ENCODE results near the gene TERB1.
"Not testable (repeated sequence)": the region's sequence is repeated elsewhere in the genome, so short reads cannot be mapped to it uniquely, and the experiment has no call there.

TERB1 gene

DNA sequence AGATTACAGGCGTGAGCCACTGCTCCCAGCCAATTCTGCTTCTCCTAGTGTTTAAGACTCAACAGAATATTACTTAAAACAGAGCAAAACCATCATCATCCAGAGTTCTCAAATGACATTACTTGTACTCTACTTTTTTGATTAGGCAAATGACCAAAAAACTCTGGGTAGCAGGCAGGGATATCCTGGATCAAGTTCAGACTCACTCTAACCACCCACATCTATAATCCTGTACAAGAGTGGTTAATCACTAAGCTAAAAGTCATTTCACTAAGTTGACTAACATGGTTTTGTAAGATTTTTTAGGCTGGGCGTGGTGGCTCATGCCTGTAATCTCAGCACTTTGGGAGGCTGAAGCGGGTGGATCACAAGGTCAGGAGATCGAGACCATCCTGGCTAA is 22.6 kb upstream of the TERB1 start:
- DNase-seq (ENCODE audit: low read depth in 1 of 2, low spot score in 1 of 2) = no peak

DNA sequence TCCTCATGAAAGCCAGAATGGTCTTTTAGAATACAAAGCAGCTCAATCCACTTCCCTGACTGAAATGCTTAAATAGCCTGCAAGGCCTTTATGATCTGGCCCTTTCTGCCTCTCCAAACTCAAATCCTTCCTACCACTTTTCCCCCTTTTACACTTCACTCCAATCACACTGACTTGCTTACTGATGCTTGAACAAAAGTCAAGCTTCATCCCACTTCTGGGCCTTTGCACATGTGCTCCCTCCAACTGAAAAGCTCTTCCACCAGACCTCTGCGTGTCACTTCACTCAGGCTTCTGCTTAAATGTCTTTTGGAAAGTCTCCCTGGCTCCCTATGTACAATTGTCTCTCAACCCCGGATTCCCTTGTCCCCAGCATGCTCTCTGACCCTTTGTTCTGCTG is 13.3 kb upstream of the TERB1 start:
- no peak for DNase-seq (ENCODE audit: low read depth in 1 of 2, low spot score in 1 of 2)

DNA sequence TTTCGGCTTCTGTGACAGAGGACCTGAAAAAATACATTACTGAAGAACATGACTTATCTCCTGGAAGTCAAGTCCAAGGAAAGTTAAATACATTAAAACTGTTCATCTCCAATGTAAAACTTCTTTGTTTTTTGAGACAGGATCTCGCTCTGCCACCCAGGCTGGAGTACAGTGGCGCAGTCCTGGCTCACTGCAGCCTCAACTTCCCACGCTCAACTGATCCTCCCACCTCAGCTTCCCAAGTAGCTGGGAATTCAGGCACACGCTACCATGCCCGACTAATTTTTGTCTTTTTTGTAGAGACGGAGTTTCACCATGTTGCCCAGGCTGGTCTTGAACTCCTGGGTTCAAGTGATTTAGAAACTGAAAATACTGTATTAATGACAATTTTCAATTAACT is 9.7 kb upstream of the TERB1 start:
- no peak for DNase-seq (ENCODE audit: low read depth in 1 of 2, low spot score in 1 of 2)

DNA sequence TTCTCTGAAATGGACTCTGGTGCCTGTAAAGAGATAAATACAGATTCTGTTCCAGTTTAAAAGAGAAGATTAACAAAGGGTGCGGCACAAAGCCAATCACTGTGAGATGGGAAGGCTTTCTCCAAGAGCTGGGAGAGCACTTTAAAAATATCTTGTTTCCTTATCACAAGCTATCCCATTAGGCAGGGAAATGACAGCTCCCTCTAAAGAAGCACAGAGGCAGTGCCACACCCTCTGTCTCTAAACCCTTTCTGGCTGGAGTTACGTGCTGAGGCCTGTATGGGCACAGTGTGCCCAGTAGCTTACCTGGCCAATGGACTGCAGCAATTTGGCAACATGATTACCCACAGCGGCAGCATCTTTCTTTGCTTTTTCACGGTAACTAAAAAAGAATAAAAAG is 9.0 kb upstream of the TERB1 start:
- DNase-seq (ENCODE audit: low read depth in 1 of 2, low spot score in 1 of 2) = no peak

DNA sequence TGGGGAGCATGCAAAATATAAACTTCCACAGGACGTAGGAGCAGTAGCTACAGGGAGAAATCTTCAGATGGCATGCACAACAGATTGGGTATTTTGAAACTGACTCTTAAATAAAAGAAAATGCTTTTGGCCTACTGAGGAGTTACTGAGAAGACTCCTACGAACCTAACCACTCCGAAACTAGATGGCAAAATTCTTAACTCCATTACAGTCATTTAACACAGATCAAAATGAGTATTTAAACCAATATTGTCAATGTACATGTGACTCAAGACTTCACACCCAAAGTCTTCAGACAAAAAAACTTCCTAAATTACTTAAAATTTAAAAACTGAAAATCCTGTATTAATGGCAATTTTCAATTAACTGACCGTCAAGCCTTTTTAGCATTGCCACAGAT is 8.4 kb upstream of the TERB1 start:
- DNase-seq (ENCODE audit: low read depth in 1 of 2, low spot score in 1 of 2) = no peak

DNA sequence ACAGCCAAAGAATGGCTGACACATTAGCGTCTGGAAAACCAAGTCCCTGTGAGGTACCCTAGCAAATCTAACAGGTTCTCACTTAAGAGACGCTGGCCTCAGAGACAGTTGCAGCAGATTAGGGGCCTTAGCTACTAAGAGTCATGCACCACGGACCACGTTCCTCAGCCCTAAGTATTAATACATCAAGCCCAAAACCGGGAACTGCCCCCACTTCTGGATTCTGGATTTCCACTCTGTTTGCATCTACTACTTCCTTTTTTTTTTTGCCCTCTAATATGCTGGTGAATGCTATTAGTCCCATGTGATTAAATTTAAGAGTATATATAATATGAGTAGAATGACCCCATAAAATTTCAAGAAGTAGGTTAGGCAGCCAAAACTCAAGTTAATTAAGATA is 775 bp upstream of the TERB1 start:
- no peak for DNase-seq (ENCODE audit: low read depth in 1 of 2, low spot score in 1 of 2)

DNA sequence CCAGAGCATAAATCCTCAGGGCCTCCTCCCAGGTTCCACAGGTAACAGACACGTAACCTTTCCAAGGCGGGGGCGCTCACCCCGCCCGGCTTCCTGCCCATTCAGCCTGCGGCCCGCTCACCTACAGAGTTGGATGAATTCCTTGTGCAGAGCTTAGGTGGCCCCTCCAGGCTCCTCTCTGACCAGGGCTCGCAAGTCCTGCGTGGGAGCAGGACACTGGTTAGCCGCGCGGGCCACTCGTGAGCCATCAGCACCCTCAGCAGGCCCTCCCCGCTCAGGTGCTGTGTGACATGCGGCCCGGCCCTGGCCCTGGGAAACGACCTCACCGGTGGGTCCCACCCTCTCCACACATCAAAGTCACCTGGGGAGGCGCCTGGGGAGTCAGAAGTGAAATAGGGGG is 528 bp downstream of the TERB1 start:
- no peak for DNase-seq (ENCODE audit: low read depth in 1 of 2, low spot score in 1 of 2)

DNA sequence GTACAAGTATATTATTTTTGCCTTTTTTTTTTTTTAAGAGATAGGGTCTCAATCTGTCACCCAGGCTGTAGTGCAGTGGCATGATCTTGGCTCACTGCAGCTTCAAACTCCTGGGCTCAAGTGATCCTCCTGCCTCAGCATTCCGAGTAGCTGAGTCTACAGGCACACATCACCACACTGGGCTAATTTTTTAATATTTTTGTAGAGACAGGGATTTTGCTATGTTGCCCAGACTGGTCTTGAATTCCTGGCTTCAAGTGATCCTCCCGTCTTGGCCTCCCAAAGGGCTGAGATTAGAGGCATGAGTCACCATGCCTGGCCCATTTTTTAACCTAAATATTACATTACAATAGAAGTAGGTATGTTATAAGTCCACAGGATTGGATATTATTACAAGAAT is 3.2 kb downstream of the TERB1 start:
- DNase-seq (ENCODE audit: low read depth in 1 of 2, low spot score in 1 of 2) = no peak

DNA sequence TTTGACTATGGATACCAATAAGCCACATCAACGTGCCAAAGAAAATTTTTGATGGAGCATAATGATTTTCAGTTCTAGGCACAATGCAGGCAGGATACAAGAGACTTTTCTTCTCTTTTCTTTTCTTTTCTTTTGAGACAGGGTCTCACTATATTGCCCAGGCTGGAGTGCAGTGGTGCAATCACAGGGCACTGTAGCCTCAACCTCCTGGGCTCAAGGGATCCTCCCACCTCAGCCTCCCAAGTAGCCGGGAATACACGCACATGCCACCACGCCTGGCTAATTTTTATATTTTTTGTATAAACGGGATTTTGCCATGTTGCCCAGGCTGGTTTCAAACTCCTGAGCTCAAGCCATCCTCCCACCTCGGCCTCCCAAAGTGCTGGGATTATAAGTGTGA is 7.4 kb downstream of the TERB1 start:
- DNase-seq (ENCODE audit: low read depth in 1 of 2, low spot score in 1 of 2) = not testable (repeated sequence)

DNA sequence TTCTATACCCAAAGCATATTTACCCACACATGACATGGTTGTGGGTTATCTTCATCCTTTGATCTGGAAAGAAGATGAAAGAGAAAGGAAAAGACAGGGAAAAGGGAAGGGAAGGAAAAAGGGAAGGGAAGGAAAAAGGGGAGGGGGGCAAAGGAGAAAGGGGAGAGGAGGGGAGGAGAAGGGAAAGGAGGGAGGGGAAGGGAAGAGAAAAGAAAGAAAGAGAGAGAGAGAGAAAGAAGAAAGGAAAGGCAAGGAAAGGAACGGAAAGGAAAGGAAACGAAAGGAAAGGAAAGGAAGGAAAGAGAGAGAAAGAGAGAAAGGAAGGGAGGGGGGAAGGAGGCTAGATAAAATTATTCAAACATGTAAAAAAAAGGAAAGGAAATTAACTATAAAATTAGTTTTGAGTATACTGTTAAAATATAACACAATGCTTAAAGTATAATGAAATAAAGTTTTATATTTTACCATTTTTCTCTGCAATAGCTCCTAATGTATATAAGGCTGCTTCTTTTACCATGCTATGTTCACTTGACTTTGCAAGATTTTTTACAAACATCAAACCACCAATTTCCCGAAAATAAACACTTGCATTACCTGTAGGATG is 11.2 kb downstream of the TERB1 start:
- no peak for DNase-seq (ENCODE audit: low read depth in 1 of 2, low spot score in 1 of 2)

DNA sequence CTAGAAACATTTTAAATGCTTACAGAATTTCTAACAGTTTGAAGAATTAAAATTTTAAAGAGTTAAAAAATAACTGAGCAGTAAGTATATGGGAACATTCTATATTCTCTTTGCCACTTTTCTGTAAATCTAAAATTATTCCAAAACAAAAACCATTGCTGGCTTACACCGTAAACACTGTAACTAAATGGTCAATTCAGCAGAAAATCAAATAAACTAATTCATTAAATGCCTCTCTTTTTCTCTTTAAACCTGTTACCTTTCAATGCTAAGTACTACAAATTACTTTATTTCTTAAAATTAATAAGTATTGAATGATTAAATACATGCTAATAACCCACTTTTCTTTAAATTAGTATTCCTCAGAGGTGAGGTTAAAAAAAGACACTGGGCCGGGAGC is 14.0 kb downstream of the TERB1 start:
- no peak for DNase-seq (ENCODE audit: low read depth in 1 of 2, low spot score in 1 of 2)

DNA sequence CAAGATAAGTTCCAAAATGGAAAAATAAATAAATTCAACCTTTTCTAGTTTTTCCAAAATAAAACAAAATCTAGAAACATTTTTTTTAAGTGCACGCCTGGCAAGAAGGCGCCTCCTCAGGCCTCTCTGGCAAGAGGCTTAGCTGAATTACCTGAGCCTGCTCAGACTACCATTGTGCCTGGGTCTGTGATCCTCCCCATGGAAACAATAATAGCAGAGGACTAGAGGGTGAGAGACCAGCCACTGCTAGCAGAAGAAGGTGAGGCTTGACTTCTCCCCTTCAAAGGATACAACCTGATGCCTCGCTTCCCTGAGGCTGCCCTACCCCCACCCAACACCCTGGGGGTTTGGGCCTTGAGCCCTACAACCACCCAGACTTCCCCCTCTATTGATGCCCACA is 14.8 kb downstream of the TERB1 start:
- DNase-seq (ENCODE audit: low read depth in 1 of 2, low spot score in 1 of 2) = no peak

DNA sequence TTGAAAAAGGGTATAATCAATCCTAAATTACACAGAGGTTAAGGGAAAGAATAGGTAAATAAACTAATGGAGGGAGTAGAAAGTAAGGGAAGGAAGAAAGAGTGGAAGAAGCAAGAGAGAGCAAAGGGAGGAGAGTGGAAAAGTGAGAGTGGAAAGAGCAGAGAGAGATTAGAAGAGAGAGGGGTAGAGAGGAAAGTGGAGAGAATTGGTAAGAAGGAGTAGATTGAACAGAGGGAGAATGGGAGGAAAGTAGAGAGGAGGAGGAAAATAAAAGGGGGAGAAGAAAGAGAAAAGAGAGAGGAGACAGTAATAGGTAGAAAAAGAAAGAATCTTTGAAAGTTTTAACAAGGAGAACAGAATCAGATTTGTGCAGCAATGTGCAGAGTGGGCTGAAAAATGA is 24.9 kb downstream of the TERB1 start:
- DNase-seq (ENCODE audit: low read depth in 1 of 2, low spot score in 1 of 2) = no peak

DNA sequence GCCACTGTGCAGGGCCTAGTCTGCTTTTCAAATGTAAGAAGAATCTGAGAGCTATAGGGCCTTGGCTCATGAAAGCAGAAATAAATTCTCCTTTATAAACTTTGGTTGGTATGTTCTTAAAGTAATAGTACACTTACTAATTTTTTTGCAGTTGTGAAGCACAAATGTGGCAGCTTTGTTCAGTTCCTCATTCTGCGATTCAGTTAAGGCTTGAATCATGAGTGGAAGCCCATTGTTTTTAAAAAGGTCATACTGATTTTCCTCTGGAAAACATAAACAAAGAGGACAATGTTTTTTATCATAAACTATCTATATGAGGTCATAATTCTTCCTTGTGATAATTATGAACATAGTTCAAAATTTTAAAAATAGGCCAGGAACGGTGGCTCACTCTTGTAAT is 26.4 kb downstream of the TERB1 start:
- no peak for DNase-seq (ENCODE audit: low read depth in 1 of 2, low spot score in 1 of 2)

DNA sequence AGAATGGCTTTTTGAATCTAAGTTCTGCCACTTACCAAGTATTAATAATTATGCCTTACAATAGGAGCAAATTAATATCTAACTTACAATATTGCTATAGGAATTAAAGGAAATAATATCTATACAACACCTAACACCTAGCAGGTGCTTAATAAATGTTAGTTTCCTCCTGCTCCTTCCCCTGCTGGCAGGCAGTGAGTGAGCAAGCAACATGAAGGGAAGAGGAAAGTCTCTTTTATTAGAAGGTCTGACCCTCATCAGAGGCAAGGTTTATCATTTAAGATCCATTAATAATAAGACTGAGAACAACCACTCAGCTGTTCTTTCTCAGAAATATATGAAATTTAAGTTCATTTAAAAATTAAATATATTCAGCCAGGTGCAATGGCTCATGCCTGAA is 43.3 kb downstream of the TERB1 start:
- DNase-seq (ENCODE audit: low read depth in 1 of 2, low spot score in 1 of 2) = no peak

DNA sequence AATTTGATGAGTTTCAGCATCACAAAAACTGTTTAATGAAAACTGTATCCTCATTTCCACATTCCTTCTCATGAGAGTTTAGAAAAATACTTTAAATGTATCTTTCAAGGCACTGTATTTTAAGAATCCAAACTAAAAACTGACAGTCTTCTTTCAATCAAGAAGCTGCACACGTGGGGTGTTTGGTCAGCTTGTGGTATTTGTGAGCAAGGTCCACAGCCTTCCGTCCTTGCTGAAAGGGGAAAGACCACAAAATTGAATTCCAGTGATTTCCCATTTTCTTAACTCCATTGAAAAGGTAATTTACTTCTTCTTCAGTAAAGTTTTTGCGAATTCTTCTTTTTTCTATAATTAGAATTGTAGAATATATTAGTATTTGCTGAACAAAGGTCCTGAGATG is 46.6 kb downstream of the TERB1 start:
- no peak for DNase-seq (ENCODE audit: low read depth in 1 of 2, low spot score in 1 of 2)

DNA sequence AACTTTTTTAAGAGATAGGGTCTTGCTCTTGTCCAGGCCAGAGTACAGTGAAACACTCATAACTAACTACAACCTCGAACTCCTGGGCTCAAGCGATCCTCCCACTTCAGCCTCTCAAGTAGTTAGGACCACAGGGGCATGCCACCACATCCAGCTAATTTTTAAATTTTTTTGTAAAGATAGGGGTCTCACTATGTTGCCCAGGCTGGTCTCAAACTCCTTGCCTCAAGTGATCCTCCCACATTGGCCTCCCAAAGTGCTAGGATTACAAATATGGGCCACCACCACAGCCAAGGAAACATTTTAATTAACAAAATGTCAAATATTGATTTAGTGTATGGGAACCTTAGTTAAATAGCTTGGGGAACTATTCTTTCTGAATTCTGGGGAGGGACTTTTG is 47.2 kb downstream of the TERB1 start:
- no peak for DNase-seq (ENCODE audit: low read depth in 1 of 2, low spot score in 1 of 2)

DNA sequence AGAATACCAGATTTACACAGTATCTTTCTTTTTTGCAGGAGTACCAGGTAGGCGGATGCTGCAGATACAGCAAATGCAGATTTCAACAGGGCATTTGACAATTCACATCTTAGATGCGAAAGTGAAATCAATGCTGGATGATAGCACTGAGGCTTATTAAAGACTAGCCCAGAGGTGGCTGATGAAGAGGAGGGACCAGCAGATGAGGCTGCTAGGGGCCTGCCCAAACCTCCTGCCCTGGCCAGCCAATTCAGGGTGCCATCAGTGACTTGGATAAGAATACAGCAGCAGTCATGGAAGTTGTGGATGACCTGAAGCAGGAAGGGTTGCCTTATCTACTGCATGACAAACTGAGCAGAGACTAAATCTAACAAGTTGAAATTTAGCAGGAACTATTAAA is 48.4 kb downstream of the TERB1 start:
- no peak for DNase-seq (ENCODE audit: low read depth in 1 of 2, low spot score in 1 of 2)

DNA sequence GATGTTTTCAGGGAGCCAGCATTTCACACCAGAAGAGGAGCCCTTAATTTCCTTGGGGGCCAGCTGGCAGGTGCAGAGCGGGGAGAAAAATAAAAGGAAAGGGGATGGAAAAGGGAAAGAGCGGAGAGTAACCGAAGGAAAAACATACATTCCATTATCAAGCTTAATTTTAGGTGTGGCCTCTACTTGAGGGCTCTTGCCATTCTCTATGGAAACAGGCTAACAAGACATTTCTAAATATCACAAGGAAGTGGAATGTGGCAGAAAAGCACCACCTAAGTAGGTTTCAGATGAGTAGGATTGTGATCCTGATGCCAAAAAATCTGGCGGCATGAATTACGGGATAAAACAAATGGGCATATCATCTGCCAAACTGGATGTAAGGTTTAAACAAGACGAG is 49.0 kb downstream of the TERB1 start:
- no peak for DNase-seq (ENCODE audit: low read depth in 1 of 2, low spot score in 1 of 2)

DNA sequence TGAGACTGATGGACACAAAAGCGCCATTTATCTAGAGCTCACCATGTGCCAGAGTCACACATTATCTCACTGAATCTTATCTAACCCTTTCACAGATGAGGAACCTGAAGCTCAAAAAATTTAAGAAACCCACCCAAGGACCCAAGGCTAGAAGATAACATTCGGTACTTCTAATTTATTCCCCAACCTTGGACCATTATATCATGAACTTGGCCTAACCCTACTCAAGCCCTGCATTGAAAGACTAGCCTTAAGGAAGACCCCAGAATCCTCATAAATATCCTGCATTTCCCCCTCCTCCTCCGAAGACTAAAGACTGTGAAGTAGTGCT is 49.4 kb downstream of the TERB1 start:
- DNase-seq (ENCODE audit: low read depth in 1 of 2, low spot score in 1 of 2) = no peak

DNA sequence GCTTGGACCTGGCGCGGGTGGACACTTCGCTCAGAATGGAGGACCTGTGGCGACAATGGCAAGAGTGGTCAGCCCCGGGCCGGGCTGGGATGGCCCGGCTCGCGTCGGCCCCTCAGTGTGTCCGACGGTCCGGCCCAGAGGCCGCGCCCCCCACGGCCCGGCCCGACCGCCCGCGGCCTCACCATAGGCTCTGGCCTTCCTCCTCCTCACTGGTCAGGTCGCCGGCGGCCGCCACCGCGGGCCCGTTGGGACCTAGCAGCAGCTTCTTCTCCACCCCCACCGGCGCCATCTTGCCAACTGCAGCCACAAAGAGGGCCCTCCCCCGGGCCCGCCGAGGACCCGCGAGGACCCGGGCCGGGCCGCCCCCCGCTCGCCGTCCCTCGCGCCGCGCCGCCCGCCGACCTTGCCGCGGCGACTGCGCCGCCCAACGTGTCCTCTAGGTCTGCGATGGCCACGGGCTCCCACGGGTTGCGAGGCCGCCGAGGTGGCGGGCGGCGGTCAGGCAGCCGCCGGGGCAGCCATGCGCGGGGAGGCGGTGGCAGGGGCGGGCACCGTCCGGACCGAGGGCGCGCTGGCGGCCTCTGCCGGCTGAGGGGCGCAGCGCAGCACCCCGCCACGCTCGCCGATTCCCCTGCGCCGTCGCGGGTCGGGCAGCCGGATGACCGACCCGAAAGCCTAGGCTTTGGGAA is 49.9 kb downstream of the TERB1 start, which contains the start of gene DYNC1LI2:
Gene DYNC1LI2, minus strand, starts transcription at position 307 of the 689 bp plus-strand sequence. Its CDS starts 18 bp downstream, at position 289.
- DNase-seq (ENCODE audit: low read depth in 1 of 2, low spot score in 1 of 2) = peak; percentile 64 to 75

DNA sequence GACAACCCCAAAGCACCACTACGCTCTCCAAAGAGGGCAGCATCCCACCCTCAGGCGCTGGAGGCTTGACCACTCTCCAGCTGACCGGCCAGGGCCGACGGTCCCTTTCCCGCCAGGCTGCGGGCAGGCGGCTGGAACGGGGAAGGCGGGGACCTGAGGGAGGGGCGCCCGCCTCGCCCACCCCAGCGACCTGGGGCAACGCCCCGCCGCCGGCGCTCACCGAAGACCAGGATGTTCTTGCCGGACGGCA is 50.4 kb downstream of the TERB1 start:
- DNase-seq (ENCODE audit: low read depth in 1 of 2, low spot score in 1 of 2) = no peak

DNA sequence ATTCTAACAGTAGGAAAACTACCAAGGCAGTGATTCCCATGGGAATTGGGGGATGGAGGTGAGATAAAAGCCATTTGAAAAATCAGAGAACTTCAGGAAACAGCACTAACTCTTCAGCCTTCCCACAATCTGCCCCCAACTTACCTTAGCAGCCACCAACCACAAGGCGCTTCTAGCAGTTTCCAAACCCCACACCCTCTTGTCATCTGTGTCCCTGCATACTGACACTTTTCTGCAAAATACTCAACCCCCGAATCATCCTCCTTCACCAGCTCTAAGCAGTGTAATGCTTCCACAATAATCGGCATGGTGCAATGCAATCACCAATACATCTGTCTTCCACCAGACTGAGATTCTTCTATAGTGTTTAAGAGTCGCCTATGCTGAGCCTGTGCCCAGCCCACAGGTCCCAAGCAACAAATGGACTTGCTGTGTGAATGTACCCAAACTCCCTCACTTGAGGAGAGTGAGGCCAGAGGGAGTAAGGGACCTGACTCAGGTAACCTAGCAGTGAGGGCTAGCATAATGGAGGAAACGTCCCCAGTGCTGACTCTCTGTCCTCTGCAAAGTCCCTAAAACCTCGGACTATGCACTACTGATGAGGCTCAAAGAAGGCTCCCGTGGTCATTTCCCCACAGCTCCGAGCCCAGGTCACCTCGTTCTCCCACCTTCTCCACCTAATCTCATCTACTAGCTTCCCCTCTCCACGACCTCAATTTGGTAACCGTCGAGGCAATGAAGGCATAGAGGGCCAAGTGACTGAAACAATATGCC is 50.9 kb downstream of the TERB1 start:
- no peak for DNase-seq (ENCODE audit: low read depth in 1 of 2, low spot score in 1 of 2)
